Dendritic cell treated with granulocyte-macrophage colony-stimulating factor and Interleukin-4, amounts not matched to agents 40 ng/mL and 50 ng/mL, for 4 days (primary cell): ENCODE results near the gene NOP58.
A peak's percentile ranks its signal among the peaks of the same experiment; 100 is the strongest.
"Not testable (repeated sequence)": the region's sequence is repeated elsewhere in the genome, so short reads cannot be mapped to it uniquely, and the experiment has no call there.

Experiments
- H3K27ac Mint-ChIP-seq: one replicate; pipeline ENCODE4 v1.8.0; 2022; ENCODE audit warnings: mild to moderate bottlenecking, mixed read lengths
- H3K27me3 Mint-ChIP-seq: one replicate; pipeline ENCODE4 v1.8.0; 2022; ENCODE audit warnings: mild to moderate bottlenecking, mixed read lengths
- H3K36me3 Mint-ChIP-seq: one replicate; pipeline ENCODE4 v1.8.0; 2022; ENCODE audit warnings: low read depth, mixed read lengths
- H3K4me1 Mint-ChIP-seq: one replicate; pipeline ENCODE4 v1.8.0; 2022; ENCODE audit warnings: low read depth, mixed read lengths
- H3K4me3 Mint-ChIP-seq: one replicate; pipeline ENCODE4 v1.8.0; 2022; ENCODE audit warnings: mild to moderate bottlenecking, moderate library complexity, mixed read lengths
- H3K9me3 Mint-ChIP-seq: one replicate; pipeline ENCODE4 v1.8.0; 2022; ENCODE audit warnings: mixed read lengths
- intact Hi-C: fragments of 100-400 bp; cut with micrococcal nuclease; formaldehyde crosslinking; loops from one replicate; pipeline ENCODE4 v1.15.0; 2022

NOP58 gene

DNA sequence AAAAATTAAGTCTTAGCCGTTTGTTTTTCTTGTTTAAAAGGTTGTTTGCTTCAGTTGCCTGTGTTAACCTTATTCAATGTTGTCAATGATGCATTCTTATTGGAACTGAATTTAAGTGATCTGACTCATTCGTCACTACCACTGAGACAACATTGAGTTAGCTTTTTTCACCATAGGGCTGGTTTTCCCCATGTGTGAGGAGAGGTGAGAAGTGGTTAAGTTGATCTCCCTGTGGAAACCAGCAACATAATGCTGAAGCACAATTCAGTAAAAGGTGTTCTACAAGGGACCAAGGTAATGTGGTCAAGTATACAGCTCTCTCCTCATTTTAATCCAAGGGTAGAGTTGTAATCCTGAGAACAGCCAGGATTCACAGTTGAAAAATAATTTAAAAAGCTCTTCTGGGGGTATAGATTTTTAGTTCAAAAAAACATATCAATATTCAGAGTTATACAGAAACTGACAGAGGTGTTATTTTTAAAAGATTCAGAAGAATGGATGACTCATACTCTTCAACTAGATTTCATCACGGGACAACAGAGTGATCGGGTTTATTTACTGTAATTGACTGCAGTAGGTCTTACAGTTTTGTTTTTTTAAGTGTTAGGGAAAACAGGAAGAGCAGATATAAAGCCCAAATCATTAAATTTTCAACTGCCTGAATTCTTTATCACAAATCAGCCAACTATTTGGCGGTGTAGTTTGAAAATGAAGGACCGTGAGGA is 12.6 kb downstream of the NOP58 start:
- intact Hi-C loops: no loop called here
- no peaks in the 10 kb centered on the region for H3K9me3 Mint-ChIP-seq
- no peak overlapping the region for H3K4me3 Mint-ChIP-seq
- peaks cover 67% of the 10 kb centered on the region for H3K36me3 Mint-ChIP-seq
- peak overlapping the region; percentile 17 for H3K27ac Mint-ChIP-seq
- H3K4me1 Mint-ChIP-seq: peaks cover 10% of the 10 kb centered on the region
- no peaks in the 10 kb centered on the region for H3K27me3 Mint-ChIP-seq

DNA sequence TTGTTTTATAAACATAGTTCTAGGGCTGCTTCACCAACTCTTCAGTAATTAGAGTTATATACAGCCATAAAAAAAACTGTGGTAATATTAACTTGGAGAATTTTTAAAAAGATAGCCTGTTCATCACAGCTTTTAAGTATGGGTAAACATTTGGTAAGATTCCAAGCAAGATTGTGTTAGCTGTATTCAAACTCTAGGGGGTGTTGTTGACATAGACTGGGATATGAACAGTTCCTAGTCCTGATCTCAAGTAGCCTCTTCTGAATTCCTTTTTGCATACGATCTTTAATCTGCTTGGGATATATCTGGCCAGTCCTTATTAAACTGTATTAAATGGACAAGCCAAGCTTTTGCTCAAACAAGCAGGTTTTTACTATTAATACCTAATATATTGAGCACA is 13.4 kb downstream of the NOP58 start:
- Mint-ChIP-seq H3K4me1 (peaks cover 10% of the 10 kb centered on the region), H3K9me3 (no peaks in the 10 kb centered on the region), H3K27ac (no peak overlapping the region), H3K36me3 (peaks cover 75% of the 10 kb centered on the region), H3K4me3 (no peak overlapping the region), H3K27me3 (no peaks in the 10 kb centered on the region)
- intact Hi-C loops: no loop called here

GRCh38 chr2:202286595-202286994 is 21.0 kb downstream of the NOP58 start:
- Mint-ChIP-seq H3K27me3 (no peaks in the 10 kb centered on the region), H3K9me3 (no peaks in the 10 kb centered on the region), H3K4me1 (peaks cover 8% of the 10 kb centered on the region), H3K36me3 (peaks cover 95% of the 10 kb centered on the region), H3K27ac (no peak overlapping the region), H3K4me3 (no peak overlapping the region)
- intact Hi-C loops: no loop called here

GRCh38 chr2:202289394-202290204 is 24.0 kb downstream of the NOP58 start:
- H3K27me3 Mint-ChIP-seq: no peaks in the 10 kb centered on the region
- H3K9me3 Mint-ChIP-seq: no peaks in the 10 kb centered on the region
- H3K36me3 Mint-ChIP-seq: peaks cover 89% of the 10 kb centered on the region
- H3K27ac Mint-ChIP-seq: no peak overlapping the region
- intact Hi-C loops: no loop called here
- H3K4me3 Mint-ChIP-seq: no peak overlapping the region
- H3K4me1 Mint-ChIP-seq: peaks cover 8% of the 10 kb centered on the region

DNA sequence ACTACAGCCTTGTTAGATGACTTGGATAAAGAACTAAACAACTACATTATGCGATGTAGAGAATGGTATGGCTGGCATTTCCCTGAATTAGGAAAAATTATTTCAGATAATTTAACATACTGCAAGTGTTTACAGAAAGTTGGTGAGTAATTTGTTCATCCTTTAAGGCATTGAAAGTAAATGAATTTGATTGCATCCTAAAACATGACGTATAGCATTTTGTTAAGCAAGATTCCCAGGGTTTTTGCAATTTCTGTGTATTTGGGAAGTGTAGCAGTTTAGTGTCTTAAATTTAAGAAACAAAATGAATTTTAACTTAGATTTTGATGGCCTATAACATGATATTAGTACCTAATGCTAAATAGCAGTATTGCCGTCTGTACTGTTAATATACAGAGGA is 24.8 kb downstream of the NOP58 start:
- Mint-ChIP-seq H3K4me3 (no peak overlapping the region), H3K27ac (no peak overlapping the region), H3K36me3 (peaks cover 89% of the 10 kb centered on the region), H3K4me1 (peaks cover 8% of the 10 kb centered on the region), H3K27me3 (no peaks in the 10 kb centered on the region), H3K9me3 (no peaks in the 10 kb centered on the region)
- intact Hi-C loops: no loop called here

DNA sequence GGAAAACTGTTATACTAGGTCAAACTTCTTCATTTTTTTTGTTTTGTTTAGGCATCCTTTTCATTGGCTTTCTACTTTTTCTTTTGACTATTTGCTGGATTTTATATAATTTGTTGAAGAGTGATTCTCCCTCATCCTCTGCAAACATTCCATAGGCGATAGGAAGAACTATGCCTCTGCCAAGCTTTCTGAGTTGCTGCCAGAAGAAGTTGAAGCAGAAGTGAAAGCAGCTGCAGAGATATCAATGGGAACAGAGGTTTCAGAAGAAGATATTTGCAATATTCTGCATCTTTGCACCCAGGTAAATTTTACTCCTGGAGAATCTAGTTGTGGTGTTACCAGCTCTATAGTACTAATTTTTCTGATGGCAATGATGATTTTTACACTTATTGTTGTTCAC is 25.4 kb downstream of the NOP58 start:
- peaks cover 8% of the 10 kb centered on the region for H3K4me1 Mint-ChIP-seq
- H3K27ac Mint-ChIP-seq: peak overlapping the region; percentile 13
- H3K36me3 Mint-ChIP-seq: peaks cover 89% of the 10 kb centered on the region
- intact Hi-C loops: no loop called here
- H3K9me3 Mint-ChIP-seq: no peaks in the 10 kb centered on the region
- H3K27me3 Mint-ChIP-seq: no peaks in the 10 kb centered on the region
- H3K4me3 Mint-ChIP-seq: no peak overlapping the region

GRCh38 chr2:202299712-202300111 is 34.1 kb downstream of the NOP58 start:
- intact Hi-C loops: no loop called here
- H3K36me3 Mint-ChIP-seq: peaks cover 99% of the 10 kb centered on the region
- H3K27ac Mint-ChIP-seq: no peak overlapping the region
- no peak overlapping the region for H3K4me3 Mint-ChIP-seq
- no peaks in the 10 kb centered on the region for H3K27me3 Mint-ChIP-seq
- H3K9me3 Mint-ChIP-seq: no peaks in the 10 kb centered on the region
- H3K4me1 Mint-ChIP-seq: no peaks in the 10 kb centered on the region

DNA sequence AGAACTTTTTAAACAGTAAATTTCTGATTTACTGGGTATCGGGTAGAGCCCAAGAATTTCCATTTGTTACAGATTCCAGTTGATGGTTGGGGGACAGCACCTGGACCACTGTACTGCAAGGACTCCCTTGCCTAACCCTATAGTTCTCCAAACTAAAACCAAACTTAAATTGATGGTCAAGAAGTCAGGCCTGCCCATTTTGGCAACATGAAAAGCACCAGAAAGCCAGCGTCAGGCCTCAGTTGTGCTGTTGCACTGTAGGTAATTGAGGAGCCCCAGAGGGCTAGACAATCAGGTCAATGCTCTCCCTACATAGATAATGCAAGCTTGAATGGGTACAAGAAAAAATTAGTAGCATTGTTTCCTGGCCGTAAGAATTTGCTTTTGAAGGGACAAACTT is 40.5 kb downstream of the NOP58 start:
- intact Hi-C loops: no loop called here
- Mint-ChIP-seq H3K36me3 (peaks cover 75% of the 10 kb centered on the region), H3K4me1 (no peaks in the 10 kb centered on the region), H3K4me3 (no peak overlapping the region), H3K27me3 (no peaks in the 10 kb centered on the region), H3K27ac (no peak overlapping the region), H3K9me3 (no peaks in the 10 kb centered on the region)

DNA sequence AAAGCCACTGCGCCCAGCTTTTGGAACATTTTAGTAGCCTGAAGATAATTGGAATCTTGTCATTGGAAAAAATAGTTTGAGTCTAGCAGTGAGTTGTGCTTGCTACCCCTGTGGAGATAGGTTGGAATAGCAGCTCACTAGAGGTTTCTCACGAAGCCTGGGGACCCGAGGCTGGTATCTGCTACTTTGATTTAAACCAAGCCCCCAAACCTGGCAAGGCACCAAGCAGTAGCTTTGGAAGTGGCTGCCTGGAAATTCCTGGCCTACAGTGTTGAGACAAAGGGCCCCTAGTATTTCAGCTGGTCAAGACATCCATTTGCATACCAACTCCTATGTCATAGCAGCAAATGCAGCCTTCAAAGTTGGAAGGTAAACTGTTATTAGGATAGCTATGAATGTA is 42.1 kb downstream of the NOP58 start:
- Mint-ChIP-seq H3K4me1 (no peaks in the 10 kb centered on the region), H3K4me3 (no peak overlapping the region), H3K36me3 (peaks cover 66% of the 10 kb centered on the region), H3K9me3 (no peaks in the 10 kb centered on the region), H3K27me3 (no peaks in the 10 kb centered on the region), H3K27ac (no peak overlapping the region)
- intact Hi-C loops: no loop called here

DNA sequence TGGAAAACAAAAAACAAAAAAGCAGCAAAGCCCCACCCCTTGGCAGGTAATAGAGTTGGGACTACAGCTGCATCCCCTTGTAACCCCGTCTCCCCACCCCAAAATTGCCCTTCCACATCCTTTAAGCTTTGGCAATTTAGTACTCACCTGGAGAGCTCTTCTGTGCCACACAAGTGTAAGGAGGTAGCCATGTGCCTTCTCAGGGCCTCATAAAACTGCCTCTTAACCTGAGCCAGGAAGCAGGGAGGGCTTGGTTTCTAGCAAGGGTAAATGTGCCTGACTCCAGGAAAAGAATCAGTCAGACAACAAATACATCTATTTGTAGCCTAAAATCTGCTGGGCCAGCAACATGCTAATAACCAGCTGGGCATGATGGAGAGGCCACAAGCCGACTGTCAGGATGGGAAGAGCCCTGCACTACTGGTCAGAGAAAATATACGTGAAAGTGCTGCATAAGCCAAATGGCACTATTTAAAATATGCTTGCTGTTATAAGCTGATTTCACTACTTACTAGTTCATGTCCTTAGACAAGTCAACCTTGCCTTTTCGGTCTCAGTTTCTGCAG is 46.3 kb downstream of the NOP58 start:
- Mint-ChIP-seq H3K27me3 (no peaks in the 10 kb centered on the region), H3K4me1 (no peaks in the 10 kb centered on the region), H3K27ac (no peak overlapping the region), H3K36me3 (peaks cover 24% of the 10 kb centered on the region), H3K9me3 (no peaks in the 10 kb centered on the region), H3K4me3 (no peak overlapping the region)
- intact Hi-C loops: no loop called here

GRCh38 chr2:202314116-202314515 is 48.6 kb downstream of the NOP58 start:
- Mint-ChIP-seq H3K27ac (no peak overlapping the region), H3K27me3 (no peaks in the 10 kb centered on the region), H3K9me3 (no peaks in the 10 kb centered on the region), H3K4me1 (no peaks in the 10 kb centered on the region), H3K4me3 (no peak overlapping the region), H3K36me3 (peaks cover 20% of the 10 kb centered on the region)
- intact Hi-C loops: no loop called here

DNA sequence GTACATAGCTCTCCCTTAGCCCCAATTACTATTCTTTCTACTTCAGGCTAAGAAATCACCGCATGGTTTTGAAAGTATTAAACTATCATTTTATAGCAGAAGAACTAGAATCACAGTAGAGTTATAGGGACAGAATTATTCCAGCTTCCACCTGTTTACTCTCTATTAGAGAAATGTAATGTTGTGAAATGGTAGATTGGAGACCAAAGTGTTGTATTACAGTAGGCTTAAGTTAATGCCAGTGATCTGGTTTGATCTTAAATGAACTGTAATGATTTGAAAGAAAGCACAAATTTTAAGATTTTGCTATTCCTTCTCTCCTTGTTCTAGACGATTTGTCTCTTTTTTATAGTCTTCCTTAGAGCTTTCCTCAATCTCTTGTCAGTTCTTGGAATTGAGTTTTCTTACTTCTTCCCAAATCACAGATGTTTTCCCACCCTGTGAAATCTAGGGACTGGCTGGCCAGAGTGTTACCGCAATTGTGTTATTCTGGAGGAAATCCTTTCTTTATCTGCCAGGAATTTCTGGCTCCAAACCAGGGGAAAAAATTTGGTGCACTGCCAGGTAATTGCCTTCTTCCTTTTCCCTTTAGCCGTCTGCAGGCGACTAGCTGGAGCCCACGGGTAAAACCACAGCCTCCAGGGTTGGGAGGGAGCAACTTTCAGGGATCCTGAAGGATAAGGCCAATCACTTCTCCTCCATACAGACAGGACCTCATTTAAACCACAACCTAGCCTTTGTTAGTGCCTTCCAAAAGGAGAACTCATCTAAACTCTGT is 51.7 kb downstream of the NOP58 start:
- H3K4me3 Mint-ChIP-seq: no peak overlapping the region
- H3K4me1 Mint-ChIP-seq: no peaks in the 10 kb centered on the region
- H3K9me3 Mint-ChIP-seq: no peaks in the 10 kb centered on the region
- intact Hi-C loops: no loop called here
- no peaks in the 10 kb centered on the region for H3K27me3 Mint-ChIP-seq
- no peak overlapping the region for H3K27ac Mint-ChIP-seq
- peaks cover 5% of the 10 kb centered on the region for H3K36me3 Mint-ChIP-seq

DNA sequence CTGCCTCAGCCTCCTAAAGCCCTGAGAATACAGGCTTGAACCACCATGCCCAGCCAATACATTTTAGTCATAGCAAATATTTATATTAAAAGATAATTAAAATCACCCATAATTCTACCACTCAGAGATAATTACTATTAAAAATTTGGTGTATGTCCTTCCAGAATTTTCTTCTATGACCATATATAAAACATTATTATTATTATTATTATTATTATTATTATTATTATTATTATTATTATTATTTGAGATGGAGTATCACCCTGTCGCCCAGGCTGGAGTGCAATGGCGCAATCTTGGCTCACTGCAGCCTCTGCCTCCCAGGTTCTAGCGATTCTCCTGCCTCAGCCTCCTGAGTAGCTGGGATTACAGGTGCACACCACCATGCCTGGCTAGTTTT is 54.8 kb downstream of the NOP58 start:
- H3K9me3 Mint-ChIP-seq, H3K4me3 Mint-ChIP-seq, H3K27ac Mint-ChIP-seq, intact Hi-C loops, H3K27me3 Mint-ChIP-seq, H3K4me1 Mint-ChIP-seq: not testable (repeated sequence)
- H3K36me3 Mint-ChIP-seq: peaks cover 13% of the 10 kb centered on the region

GRCh38 chr2:202322435-202322834 is 56.9 kb downstream of the NOP58 start:
- no peaks in the 10 kb centered on the region for H3K4me1 Mint-ChIP-seq
- peaks cover 18% of the 10 kb centered on the region for H3K36me3 Mint-ChIP-seq
- no peak overlapping the region for H3K4me3 Mint-ChIP-seq
- H3K27me3 Mint-ChIP-seq: no peaks in the 10 kb centered on the region
- no peak overlapping the region for H3K27ac Mint-ChIP-seq
- no peaks in the 10 kb centered on the region for H3K9me3 Mint-ChIP-seq
- intact Hi-C loops: no loop called here
